HepG2 (cell line): ENCODE measurements around the gene KCTD13. TPM values are rescaled to one million over a fixed set of nuclear protein-coding genes. Genes with fewer than 3 reads are reported as not detected.

Source experiments
- CAMTA2 ChIP-seq: sonication (generic); formaldehyde crosslinking; IDR thresholded peaks from 2 replicates; pipeline ENCODE4 v1.4.0; 2020; ENCODE audit warnings: mild to moderate bottlenecking, missing genetic modification reagents, borderline replicate concordance
- HHEX ChIP-seq: IDR thresholded peaks from 2 replicates; pipeline ENCODE4 v1.6.1; 2016; ENCODE audit warnings: control low read depth
- HNF4G ChIP-seq, 2 experiments: sonication (generic) in 1 of 2; formaldehyde crosslinking in 1 of 2; IDR thresholded peaks; 2 replicates each; pipeline versions ENCODE4 v1.4.0 to v1.6.1; 2011 to 2020; ENCODE audit warnings: borderline replicate concordance in 2 of 2, low read depth in 2 of 2, mild to moderate bottlenecking in 2 of 2, low read length in 1 of 2, missing genetic modification reagents in 1 of 2, moderate library complexity in 1 of 2
- ISX ChIP-seq: sonication (generic); formaldehyde crosslinking; conservative IDR thresholded peaks from 2 replicates; pipeline ENCODE4 v1.5.0; 2020; ENCODE audit warnings: missing genetic modification reagents
- MZF1 ChIP-seq: sonication (generic); formaldehyde crosslinking; IDR thresholded peaks from 2 replicates; pipeline ENCODE4 v1.8.1; 2023; ENCODE audit warnings: mild to moderate bottlenecking, missing genetic modification reagents, borderline replicate concordance
- PRPF4 ChIP-seq: fragments of 200-400 bp; formaldehyde crosslinking; IDR thresholded peaks from 2 replicates; pipeline ENCODE4 v1.6.1; 2016; ENCODE audit warnings: low read length, low read depth; ENCODE audit not compliant: poor library complexity, severe bottlenecking
- RAD51 ChIP-seq: fragments of 450-650 bp; IDR thresholded peaks from 2 replicates; pipeline ENCODE4 v1.6.1; 2016; ENCODE audit warnings: borderline replicate concordance
- REPIN1 ChIP-seq: sonication (generic); formaldehyde crosslinking; IDR thresholded peaks from 2 replicates; pipeline ENCODE4 v1.8.0; 2022; ENCODE audit warnings: missing genetic modification reagents, low read depth, mild to moderate bottlenecking, borderline replicate concordance
- SALL2 ChIP-seq: sonication (generic); formaldehyde crosslinking; IDR thresholded peaks from 2 replicates; pipeline ENCODE4 v1.8.1; 2023; ENCODE audit warnings: mild to moderate bottlenecking, missing genetic modification reagents, inconsistent platforms
- SRSF1 ChIP-seq: fragments of 200-400 bp; formaldehyde crosslinking; optimal IDR thresholded peaks from 2 replicates; pipeline ENCODE3; 2017; ENCODE audit warnings: mild to moderate bottlenecking, low read depth, low read length, moderate library complexity
- YEATS4 ChIP-seq: sonication (generic); formaldehyde crosslinking; IDR thresholded peaks from 2 replicates; pipeline ENCODE4 v1.4.0; 2020; ENCODE audit warnings: missing genetic modification reagents, borderline replicate concordance
- ZFP90 ChIP-seq: sonication (generic); formaldehyde crosslinking; IDR thresholded peaks from 2 replicates; pipeline ENCODE4 v1.8.0; 2022; ENCODE audit warnings: missing genetic modification reagents, mild to moderate bottlenecking, inconsistent platforms, borderline replicate concordance
- ZNF20 ChIP-seq: sonication (generic); formaldehyde crosslinking; IDR thresholded peaks from 2 replicates; pipeline ENCODE4 v1.4.0; 2020; ENCODE audit warnings: mild to moderate bottlenecking, moderate library complexity, missing genetic modification reagents
- ZNF296 ChIP-seq: sonication (generic); formaldehyde crosslinking; conservative IDR thresholded peaks from 2 replicates; pipeline ENCODE4 v1.5.0; 2020; ENCODE audit warnings: mild to moderate bottlenecking, missing genetic modification reagents
- ZNF547 ChIP-seq: sonication (generic); formaldehyde crosslinking; IDR thresholded peaks from 2 replicates; pipeline ENCODE4 v1.5.1; 2020; ENCODE audit warnings: mild to moderate bottlenecking, missing genetic modification reagents
- ZNF713 ChIP-seq: sonication (generic); formaldehyde crosslinking; IDR thresholded peaks from 2 replicates; pipeline ENCODE4 v1.4.0; 2020; ENCODE audit warnings: mild to moderate bottlenecking, missing genetic modification reagents
- ZNF772 ChIP-seq: sonication (generic); formaldehyde crosslinking; IDR thresholded peaks from 2 replicates; pipeline ENCODE4 v1.5.0; 2020; ENCODE audit warnings: mild to moderate bottlenecking, missing genetic modification reagents
- ZNF850 ChIP-seq: sonication (generic); formaldehyde crosslinking; conservative IDR thresholded peaks from 2 replicates; pipeline ENCODE4 v1.9.0; 2021; ENCODE audit warnings: mild to moderate bottlenecking, missing genetic modification reagents
- polyA plus RNA-seq, 8 experiments: library from polyadenylated mRNA; depleted of rRNA in 3 of 8; stranded (reverse) in 7 of 8; unstranded in 1 of 8; fragments of >200 nt; fragmentation: Illumina TruSeq in 4 of 8; extraction: Trizol in 4 of 8; gene quantifications; 2 replicates each; pipeline versions ENCODE4 v1.2.1 to v1.2.3, GENCODE V29; 2011 to 2016; ENCODE audit warnings: low read depth in 4 of 8, missing spikeins in 1 of 8, mixed read lengths in 1 of 8; ENCODE audit not compliant: insufficient read depth in 1 of 8
- total RNA-seq, 5 experiments: library from RNA; depleted of rRNA; stranded (reverse); fragments of >200 nt; fragmentation: Illumina TruSeq; extraction: Trizol; gene quantifications; 2 replicates each; pipeline ENCODE4 v1.2.3, GENCODE V29; 2016; ENCODE audit warnings: low read depth in 1 of 5
- TF ChIP-seq, protein P1 (sequence below): sonication (generic); formaldehyde crosslinking; IDR thresholded peaks from 2 replicates; pipeline ENCODE4 v1.4.0; 2020; ENCODE audit warnings: mild to moderate bottlenecking, missing genetic modification reagents
- TF ChIP-seq, protein P2 (sequence below): sonication (generic); formaldehyde crosslinking; conservative IDR thresholded peaks from 2 replicates; pipeline ENCODE4 v1.4.0; 2020; ENCODE audit warnings: mild to moderate bottlenecking, missing genetic modification reagents, moderate library complexity
- TF ChIP-seq, protein P3 (sequence below): sonication (generic); formaldehyde crosslinking; IDR thresholded peaks from 2 replicates; pipeline ENCODE4 v1.4.0; 2020; ENCODE audit warnings: mild to moderate bottlenecking, missing genetic modification reagents
- TF ChIP-seq, protein P4 (sequence below): sonication (generic); formaldehyde crosslinking; IDR thresholded peaks from 2 replicates; pipeline ENCODE4 v1.5.0; 2020; ENCODE audit warnings: mild to moderate bottlenecking, missing genetic modification reagents

The KCTD13 gene
- total and polyA plus RNA-seq, 2 of the 13 experiments (the other 11 are each of a cell fraction or from before 2014, with no cell fraction given), result 6.3 to 14.7 TPM

DNA sequence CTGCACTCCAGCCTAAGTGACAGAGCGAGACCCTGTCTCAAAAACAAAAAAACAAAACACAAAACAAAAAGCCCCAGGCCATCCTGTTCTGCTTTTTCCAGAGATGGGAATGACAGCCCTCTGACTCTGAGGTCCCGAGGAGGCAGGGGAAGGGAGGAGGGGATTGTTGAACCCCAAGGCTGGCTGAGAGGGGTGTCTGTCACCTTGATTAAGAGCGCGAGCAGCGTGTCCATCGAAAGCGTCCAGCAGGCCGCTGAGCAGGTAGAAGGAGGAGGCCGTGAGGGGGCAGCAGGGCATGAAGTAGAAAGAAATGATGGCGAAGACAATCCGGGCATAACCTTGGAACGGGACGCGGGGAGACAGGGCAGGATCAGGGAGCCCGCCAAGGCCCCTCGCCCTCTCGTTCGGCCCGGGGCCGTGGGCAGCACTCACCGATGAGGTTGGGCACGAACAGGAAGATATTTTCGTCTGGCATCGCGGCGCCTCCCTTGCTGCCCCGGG, 63.6 kb downstream of the KCTD13 start (continued):
- TF ChIP-seq, protein P1, sequence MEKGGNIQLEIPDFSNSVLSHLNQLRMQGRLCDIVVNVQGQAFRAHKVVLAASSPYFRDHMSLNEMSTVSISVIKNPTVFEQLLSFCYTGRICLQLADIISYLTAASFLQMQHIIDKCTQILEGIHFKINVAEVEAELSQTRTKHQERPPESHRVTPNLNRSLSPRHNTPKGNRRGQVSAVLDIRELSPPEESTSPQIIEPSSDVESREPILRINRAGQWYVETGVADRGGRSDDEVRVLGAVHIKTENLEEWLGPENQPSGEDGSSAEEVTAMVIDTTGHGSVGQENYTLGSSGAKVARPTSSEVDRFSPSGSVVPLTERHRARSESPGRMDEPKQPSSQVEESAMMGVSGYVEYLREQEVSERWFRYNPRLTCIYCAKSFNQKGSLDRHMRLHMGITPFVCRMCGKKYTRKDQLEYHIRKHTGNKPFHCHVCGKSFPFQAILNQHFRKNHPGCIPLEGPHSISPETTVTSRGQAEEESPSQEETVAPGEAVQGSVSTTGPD (CRISPR knock-in tag), result no peak; the same call in 1 of the 2 replicates
- no peak for TF ChIP-seq SRSF1
- no peak for TF ChIP-seq ZNF20 (CRISPR knock-in tag)
- TF ChIP-seq ZNF547 (CRISPR knock-in tag), result no peak
- TF ChIP-seq, protein P2, sequence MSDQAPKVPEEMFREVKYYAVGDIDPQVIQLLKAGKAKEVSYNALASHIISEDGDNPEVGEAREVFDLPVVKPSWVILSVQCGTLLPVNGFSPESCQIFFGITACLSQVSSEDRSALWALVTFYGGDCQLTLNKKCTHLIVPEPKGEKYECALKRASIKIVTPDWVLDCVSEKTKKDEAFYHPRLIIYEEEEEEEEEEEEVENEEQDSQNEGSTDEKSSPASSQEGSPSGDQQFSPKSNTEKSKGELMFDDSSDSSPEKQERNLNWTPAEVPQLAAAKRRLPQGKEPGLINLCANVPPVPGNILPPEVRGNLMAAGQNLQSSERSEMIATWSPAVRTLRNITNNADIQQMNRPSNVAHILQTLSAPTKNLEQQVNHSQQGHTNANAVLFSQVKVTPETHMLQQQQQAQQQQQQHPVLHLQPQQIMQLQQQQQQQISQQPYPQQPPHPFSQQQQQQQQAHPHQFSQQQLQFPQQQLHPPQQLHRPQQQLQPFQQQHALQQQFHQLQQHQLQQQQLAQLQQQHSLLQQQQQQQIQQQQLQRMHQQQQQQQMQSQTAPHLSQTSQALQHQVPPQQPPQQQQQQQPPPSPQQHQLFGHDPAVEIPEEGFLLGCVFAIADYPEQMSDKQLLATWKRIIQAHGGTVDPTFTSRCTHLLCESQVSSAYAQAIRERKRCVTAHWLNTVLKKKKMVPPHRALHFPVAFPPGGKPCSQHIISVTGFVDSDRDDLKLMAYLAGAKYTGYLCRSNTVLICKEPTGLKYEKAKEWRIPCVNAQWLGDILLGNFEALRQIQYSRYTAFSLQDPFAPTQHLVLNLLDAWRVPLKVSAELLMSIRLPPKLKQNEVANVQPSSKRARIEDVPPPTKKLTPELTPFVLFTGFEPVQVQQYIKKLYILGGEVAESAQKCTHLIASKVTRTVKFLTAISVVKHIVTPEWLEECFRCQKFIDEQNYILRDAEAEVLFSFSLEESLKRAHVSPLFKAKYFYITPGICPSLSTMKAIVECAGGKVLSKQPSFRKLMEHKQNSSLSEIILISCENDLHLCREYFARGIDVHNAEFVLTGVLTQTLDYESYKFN (CRISPR knock-in tag), result no peak
- no peak for TF ChIP-seq ZNF772 (CRISPR knock-in tag)
- TF ChIP-seq MZF1 (CRISPR knock-in tag), result no peak
- TF ChIP-seq HHEX (CRISPR knock-in tag), result no peak
- no peak for TF ChIP-seq YEATS4 (CRISPR knock-in tag)
- no peak for TF ChIP-seq REPIN1 (CRISPR knock-in tag)
- TF ChIP-seq ZNF296 (CRISPR knock-in tag), result peak; percentile 81; the same call in 1 of the 2 replicates
- no peak for TF ChIP-seq ISX (CRISPR knock-in tag)
- no peak for TF ChIP-seq RAD51
- TF ChIP-seq ZNF713 (CRISPR knock-in tag), result no peak; the same call in 1 of the 2 replicates
- no peak for TF ChIP-seq ZFP90
- no peak for TF ChIP-seq ZNF850
- peak; percentile 37; the same call in 1 of the 2 replicates for TF ChIP-seq CAMTA2 (CRISPR knock-in tag)
- TF ChIP-seq, protein P3, sequence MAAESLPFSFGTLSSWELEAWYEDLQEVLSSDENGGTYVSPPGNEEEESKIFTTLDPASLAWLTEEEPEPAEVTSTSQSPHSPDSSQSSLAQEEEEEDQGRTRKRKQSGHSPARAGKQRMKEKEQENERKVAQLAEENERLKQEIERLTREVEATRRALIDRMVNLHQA (CRISPR knock-in tag), result no peak
- TF ChIP-seq HNF4G (IDR thresholded peaks at IDR 0.05; ENCODE audit: borderline replicate concordance, low read depth, low read length), result no peak
- 0 out of 2 replicates have a peak, but pooled peaks have one; percentile 4 for TF ChIP-seq HNF4G (CRISPR knock-in tag; IDR thresholded peaks at IDR 0.05; ENCODE audit: borderline replicate concordance, low read depth)
- no peak for TF ChIP-seq PRPF4
- TF ChIP-seq SALL2 (CRISPR knock-in tag), result no peak
- TF ChIP-seq, protein P4, sequence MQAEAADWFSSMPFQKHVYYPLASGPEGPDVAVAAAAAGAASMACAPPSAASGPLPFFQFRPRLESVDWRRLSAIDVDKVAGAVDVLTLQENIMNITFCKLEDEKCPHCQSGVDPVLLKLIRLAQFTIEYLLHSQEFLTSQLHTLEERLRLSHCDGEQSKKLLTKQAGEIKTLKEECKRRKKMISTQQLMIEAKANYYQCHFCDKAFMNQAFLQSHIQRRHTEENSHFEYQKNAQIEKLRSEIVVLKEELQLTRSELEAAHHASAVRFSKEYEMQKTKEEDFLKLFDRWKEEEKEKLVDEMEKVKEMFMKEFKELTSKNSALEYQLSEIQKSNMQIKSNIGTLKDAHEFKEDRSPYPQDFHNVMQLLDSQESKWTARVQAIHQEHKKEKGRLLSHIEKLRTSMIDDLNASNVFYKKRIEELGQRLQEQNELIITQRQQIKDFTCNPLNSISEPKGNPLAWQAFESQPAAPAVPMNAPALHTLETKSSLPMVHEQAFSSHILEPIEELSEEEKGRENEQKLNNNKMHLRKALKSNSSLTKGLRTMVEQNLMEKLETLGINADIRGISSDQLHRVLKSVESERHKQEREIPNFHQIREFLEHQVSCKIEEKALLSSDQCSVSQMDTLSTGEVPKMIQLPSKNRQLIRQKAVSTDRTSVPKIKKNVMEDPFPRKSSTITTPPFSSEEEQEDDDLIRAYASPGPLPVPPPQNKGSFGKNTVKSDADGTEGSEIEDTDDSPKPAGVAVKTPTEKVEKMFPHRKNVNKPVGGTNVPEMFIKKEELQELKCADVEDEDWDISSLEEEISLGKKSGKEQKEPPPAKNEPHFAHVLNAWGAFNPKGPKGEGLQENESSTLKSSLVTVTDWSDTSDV (CRISPR knock-in tag), result no peak
